ENCODE results near the gene VASP.
"Not testable (repeated sequence)": the region's sequence is repeated elsewhere in the genome, so short reads cannot be mapped to it uniquely, and the experiment has no call there.

VASP gene

GRCh38 chr19:45496349-45496953 is 10.8 kb upstream of the VASP start:
- no peak for DNase-seq (ENCODE audit: low read depth)

GRCh38 chr19:45497791-45498190 is 9.5 kb upstream of the VASP start:
- no peak for DNase-seq (ENCODE audit: low read depth)

GRCh38 chr19:45498411-45499195 is 8.7 kb upstream of the VASP start, which contains the start of gene PPM1N:
Gene PPM1N, plus strand, starts transcription at chr19:45498443. Its CDS starts 30 bp downstream, at chr19:45498473.
- peak; percentile 4 for DNase-seq (ENCODE audit: low read depth)

- no peak for DNase-seq (ENCODE audit: low read depth)
Observed at GRCh38 chr19:45499196-45500180, 7.8 kb upstream of the VASP start.

- peak; percentile 18 for DNase-seq (ENCODE audit: low read depth)
Observed at GRCh38 chr19:45500918-45501729, 6.2 kb upstream of the VASP start.

GRCh38 chr19:45501730-45502014 is 5.6 kb upstream of the VASP start:
- DNase-seq (ENCODE audit: low read depth) = no peak

GRCh38 chr19:45502111-45502510 is 5.2 kb upstream of the VASP start:
- no peak for DNase-seq (ENCODE audit: low read depth)

- no peak for DNase-seq (ENCODE audit: low read depth)
Observed at GRCh38 chr19:45503909-45504308, 3.4 kb upstream of the VASP start.

GRCh38 chr19:45505151-45505995 is 1.9 kb upstream of the VASP start:
- DNase-seq (ENCODE audit: low read depth) = no peak

GRCh38 chr19:45505996-45506245 is 1.4 kb upstream of the VASP start:
- no peak for DNase-seq (ENCODE audit: low read depth)

- DNase-seq (ENCODE audit: low read depth) = peak; percentile 75
Observed at GRCh38 chr19:45506246-45506988, 862 bp upstream of the VASP start.

- DNase-seq (ENCODE audit: low read depth) = no peak
Observed at GRCh38 chr19:45507872-45508416, 665 bp downstream of the VASP start.

GRCh38 chr19:45508417-45508860 is 1.2 kb downstream of the VASP start:
- no peak for DNase-seq (ENCODE audit: low read depth)

GRCh38 chr19:45508861-45509691 is 1.8 kb downstream of the VASP start:
- peak; percentile 49 for DNase-seq (ENCODE audit: low read depth)

GRCh38 chr19:45509692-45510015 is 2.4 kb downstream of the VASP start:
- DNase-seq (ENCODE audit: low read depth) = no peak

- not testable (repeated sequence) for DNase-seq (ENCODE audit: low read depth)
Observed at GRCh38 chr19:45510352-45510751, 3.1 kb downstream of the VASP start.

- DNase-seq (ENCODE audit: low read depth) = no peak
Observed at GRCh38 chr19:45511074-45511473, 3.8 kb downstream of the VASP start.

- no peak for DNase-seq (ENCODE audit: low read depth)
Observed at GRCh38 chr19:45512881-45513483, 5.7 kb downstream of the VASP start.
